Measurements from ENCODE around the gene GABARAPL2.
A peak's percentile ranks its signal among the peaks of the same experiment; 100 is the strongest.
"Not testable (repeated sequence)": the region's sequence is repeated elsewhere in the genome, so short reads cannot be mapped to it uniquely, and the experiment has no call there.

Gene GABARAPL2

DNA sequence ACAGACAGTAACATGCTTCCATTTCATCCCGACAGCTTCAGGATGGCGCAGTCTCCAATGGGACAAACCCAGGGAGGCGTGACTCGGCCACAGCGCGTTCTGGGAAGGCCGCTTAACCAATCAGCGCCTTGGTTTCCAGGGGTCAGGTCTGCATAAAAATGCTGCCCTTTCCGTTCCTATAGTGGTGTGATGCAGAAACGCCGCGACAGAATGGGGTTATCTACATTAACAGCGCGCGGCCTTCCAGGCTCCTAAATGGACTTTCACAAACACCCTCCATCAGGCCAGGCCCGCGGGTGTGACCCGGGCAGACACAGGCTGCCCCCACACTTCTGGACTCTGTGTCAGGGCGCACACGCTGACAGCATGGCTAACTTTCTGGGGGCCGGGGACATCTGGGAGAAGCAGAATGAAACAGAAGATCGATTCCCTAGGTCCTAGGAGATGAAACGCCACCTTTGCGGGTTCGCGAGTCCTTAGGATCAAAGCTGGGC, 10.9 kb upstream of the GABARAPL2 start:
- peak; percentile 93 for DNase-seq

DNA sequence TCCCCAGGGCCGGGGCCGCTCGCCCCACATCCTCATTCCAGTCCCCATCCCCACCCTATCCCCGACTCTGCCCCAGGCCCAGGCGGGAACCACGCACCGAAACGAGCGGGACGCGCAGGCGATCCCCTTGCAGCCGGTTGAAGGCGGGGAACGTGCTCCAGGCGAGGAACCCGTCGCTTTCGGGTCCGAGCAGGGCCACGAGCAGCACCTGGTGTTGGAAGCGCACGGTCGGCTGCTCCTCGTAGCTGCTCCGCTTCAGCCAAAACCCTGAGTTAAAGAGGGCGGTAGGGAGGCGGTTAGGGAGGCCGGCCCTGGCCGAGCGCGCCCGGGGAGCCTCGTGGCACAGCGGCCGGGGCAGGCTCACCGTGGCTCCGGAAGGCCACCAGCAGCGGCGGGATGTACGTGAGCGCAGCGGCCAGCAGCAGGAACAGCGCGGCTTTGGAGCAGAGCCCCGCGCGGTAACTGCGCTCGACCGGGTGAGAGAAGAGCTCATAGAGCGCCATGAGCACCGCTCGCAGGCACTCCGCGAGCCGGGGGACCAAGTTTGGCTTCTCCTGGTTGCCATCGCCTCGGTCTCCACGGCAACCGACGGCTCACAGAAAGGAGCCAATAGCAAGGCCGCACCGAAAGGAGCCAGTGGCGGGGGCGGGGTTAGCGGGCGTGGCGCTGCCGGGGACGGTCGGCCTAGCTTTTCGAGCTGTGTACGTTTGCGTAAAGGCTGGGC, 10.3 kb upstream of the GABARAPL2 start, which contains the start of gene TMEM231:
Gene TMEM231 (minus strand): TSS at position 546 of the 724 bp plus-strand sequence. CDS start 43 bp downstream, at position 503.
- peak; percentile 97 for DNase-seq

DNA sequence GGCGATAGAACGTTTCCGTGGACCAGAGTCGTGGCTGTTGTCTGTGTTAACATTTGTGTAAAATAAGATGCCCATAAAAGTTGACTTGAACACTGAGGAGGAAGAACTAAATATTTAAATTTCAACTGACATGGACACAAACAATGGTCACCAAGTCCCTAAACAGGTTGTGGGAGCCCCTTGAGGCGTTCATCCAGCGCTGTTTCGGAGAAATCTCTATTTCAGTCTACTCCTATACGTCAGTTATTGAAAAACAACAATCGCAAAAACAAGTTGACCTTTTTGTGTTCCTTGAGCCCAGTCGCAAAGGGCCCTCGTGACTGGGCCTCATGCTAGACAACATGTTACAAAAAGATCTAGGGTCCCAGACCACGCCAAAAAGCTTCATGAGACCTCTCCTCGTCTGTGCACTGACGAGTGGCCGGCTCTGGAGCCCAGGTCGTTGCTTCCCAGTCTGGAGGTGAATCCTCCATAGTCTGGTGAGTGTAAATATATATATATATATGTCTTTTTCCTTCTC, 9.7 kb upstream of the GABARAPL2 start:
- no peak for DNase-seq

DNA sequence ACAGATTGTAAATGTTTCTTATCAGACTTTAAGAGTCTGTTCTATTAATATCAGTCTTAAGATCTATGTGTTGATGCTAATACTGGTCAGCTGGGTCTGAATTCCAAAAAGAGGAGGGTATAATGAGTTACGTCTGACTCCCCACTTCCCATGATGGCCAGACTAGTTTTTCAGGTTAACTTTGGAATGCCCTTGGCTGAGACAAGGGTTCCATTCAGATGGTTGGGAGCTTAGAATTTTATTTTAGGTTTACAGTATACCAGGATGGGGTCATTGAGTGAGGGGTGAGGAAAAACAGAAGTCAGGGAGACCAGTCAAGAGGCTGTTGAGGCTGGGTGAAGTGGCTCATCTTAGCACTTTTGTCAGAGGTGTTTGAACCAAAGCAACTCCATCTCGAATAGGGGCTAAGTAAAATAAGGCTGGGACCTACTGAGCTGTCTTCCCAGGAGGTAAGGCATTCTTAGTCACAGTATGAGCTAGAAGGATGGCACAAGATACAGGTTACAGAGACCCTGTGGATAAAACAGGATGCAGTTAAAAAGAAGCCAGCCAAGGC, 7.3 kb upstream of the GABARAPL2 start:
- no peak for DNase-seq

DNA sequence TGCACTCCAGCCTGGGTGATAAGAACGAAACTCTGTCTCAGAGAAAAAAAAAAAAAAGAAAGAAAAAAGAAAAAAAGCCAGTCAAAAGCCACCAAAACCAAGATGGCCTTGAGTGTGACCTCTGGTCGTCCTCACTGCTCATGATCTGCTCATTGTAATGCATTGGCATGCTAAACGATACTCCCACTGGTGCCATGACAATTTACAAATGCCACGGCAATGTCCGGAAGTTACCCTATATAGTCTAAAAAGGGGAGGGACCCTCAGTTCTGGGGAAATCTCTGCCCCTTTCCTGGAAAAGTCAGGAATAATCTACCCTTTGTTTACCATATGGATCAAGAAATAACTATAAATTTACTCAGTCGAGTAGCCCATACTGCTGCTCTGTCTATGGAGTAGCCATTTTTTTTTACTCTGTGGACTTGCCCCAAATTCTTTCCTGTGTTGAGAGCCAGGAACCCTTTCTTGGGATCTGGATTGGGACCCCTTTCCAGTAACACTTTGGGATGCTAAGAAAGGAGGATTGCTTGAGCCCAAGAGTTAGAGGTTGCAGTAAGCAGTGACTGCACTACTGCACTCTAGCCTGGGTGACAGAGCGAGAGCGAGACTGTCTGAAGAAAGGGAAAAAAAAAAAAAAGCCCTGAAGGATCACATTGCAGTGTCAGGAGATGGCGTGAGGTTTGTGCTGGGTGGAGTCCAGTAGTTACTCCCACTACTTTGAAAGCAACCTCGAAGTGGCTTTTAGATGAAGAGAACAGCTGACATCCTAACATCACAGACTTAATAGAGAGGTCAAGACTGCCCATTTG, 6.4 kb upstream of the GABARAPL2 start:
- DNase-seq = peak; percentile 75

DNA sequence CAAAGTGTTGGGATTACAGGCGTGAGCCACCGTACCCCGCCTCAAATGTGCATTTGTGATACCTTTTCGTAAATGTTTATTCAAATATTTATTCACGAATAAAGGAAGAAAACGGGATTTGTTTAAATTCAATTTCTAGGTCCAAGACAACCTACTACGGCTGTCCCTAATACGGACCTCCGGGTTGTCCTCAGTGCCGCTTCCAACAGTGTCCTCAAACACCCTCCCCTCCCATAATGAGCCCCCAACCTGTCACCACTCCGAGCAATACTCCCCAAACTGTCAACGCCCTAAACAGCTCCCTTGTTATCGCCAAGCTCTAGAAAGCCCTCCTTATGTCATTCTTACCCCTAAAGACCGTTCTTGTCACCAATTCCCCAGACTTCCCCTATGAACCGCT, 539 bp upstream of the GABARAPL2 start:
- DNase-seq = no peak

DNA sequence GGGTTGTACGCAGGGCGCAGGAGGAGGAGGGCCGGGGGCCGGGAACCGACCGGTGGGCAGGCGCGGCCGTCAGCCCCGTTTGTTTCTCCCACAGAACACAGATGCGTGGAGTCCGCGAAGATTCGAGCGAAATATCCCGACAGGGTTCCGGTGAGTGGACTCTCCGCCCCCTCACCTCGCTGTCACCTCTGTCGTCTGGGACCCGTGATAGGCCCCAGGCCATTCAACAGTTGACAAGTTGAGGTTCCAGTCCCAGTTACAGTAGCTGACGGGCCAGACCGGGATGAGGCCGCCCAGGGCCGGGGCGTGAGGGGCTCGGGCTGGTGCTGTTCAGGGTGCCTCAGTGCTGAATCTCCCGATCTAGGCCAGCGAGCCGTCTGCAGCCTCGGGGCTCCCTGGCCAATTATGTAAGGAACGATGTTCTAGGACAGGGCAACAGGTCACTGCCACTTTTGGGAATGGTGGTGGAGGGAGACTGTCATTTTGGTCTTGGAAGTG, 628 bp downstream of the GABARAPL2 start:
- DNase-seq = peak; percentile 35

DNA sequence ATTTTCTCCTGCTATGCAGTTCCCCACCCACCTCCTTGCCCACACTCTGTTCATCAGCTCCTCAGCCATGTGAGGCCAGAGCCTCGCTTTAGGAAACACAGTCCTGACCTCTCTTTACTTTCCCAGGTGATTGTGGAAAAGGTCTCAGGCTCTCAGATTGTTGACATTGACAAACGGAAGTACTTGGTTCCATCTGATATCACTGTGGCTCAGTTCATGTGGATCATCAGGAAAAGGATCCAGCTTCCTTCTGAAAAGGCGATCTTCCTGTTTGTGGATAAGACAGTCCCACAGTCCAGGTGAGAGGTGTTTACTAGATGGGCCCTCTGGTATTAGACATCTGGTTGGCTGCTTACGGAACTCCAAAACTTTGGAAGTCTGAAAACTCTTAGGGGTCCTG, 1.7 kb downstream of the GABARAPL2 start:
- DNase-seq = no peak

DNA sequence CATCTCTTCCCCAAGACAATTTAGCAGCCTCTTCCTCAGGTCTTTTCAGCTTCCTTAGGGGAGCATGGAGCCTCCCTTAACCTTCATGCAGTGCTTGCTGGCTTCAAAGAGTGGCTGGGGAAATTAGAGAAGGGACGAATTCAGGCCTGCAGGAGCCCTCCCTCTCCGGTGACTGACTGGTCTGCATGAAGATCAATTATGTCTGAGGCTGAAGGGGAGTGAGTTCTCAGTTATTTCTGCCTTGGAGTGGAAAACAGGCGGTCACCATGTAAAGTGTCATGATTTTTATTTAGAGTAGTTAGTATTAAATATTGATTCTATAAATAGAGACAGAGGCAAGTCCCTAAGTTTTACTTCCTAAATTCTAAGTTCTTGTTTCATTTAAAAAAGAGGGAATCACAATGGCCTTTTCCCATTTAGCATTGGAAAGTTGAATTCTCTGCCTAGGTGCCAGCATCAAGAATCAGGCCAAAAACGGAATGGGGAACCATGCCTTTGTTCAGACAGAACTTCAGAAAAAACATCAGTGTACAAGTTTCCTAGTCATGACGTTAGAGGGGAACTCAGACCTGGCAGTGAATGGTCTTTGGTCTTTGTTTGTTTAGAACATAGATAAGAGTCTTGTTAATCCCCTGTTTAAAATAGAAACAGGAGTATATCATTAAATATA, 4.4 kb downstream of the GABARAPL2 start:
- no peak for DNase-seq

DNA sequence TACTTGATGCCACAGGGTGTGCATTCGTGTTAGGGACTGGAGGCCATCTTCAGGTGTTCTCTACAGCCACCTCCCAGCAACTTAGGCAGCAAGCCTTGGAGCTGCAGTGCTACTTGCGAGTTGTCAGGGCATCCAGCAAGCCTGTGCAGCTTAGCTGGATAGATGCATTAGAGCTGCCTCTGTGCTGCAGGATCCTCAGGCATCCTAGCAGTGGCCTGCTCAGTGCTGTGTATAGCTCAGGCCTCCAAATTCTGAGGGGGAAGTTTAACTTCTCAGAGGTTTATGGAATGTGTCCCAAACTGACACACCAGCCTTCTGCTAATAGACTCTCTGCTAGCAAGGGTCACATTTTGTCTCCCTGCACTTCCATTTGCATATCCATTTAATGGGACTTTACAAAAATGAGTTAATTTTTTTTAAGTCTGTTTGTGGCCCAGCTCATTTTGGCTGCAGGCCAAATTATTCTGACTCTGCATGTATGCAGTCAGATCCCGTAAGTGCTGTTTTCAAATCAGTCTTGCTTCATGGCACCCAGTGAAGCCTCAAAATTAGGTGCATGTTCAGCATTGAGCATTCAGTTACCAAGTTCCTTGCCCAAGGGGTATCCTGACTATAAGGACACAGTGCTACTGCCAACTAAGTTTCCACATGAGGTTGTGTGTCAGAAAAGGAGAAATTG, 6.8 kb downstream of the GABARAPL2 start:
- DNase-seq = no peak

DNA sequence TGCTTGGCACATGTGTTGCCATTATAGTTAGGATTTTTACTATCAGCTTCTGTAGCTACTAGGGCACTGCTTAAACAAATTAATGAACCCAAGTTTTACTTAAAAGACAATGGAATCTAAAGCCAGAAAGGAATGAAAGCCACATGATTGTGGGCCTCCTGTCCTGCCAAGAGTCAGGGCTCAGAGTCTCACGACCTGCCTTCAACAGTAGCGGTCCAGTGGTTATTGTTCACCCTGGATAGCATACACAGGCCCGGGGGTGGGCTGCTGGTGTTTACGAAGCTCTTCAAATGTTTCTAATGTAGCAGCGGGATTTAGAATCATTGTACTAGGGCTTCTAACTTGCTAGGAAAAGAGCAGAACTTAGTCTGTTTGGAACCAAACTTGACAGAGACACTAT, 7.8 kb downstream of the GABARAPL2 start:
- DNase-seq = no peak

DNA sequence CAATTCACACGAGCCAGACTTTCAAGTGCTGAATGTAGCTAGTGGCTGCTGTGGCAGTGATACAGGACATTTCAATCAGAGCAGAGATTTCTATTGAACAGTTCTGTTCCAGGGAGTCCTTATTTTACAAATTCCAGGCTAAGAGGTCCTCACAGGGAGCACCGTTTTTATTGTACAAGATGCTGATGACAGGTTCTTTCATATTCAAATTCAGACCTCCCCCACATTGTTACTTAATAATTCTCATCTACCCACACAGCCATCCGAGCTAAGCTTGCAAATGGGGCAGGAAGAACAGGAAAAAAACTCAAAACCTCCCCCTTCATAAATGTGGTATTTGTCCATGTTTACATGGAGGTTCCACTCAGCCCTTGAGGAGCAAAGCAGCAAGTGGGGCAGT, 9.8 kb downstream of the GABARAPL2 start:
- DNase-seq = no peak

DNA sequence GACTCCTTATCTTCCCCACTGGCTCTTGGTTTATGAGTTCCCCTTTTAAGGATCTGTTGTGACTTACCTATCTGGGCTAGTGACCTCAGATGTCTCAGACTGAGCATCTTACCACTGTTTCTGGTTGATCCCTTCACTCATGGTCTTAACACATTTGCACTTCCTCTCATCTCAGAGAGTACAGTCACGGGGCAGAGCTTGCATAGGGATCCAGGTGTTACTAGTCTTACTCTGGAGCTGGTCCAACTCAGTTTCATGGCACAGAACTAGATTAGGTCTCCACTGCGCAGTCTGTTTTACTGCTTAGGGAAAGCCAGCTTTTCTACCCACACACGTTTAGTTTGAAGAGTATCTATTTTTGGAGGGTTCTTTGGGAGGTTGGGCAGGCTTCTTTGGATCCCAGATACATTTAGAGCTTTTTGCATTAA, 10.2 kb downstream of the GABARAPL2 start:
- DNase-seq = peak; percentile 40

DNA sequence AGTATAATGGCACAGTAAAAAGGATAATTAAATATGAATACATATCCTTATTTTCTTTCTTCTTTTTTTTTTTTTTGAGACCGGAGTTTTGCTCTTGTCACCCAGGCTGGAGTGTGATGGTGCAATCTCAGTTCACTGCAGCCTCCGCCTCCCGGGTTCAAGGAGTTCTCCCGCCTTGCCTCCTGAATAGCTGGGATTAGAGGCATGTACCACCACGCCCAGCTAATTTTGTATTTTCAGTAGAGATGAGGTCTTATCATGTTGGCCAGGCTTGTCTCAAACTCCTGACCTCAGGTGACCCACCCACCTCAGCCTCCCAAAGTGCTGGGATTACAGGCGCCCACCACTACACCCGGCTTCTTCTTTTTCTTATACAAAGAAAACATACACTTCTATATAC, 12.0 kb downstream of the GABARAPL2 start:
- DNase-seq = no peak

DNA sequence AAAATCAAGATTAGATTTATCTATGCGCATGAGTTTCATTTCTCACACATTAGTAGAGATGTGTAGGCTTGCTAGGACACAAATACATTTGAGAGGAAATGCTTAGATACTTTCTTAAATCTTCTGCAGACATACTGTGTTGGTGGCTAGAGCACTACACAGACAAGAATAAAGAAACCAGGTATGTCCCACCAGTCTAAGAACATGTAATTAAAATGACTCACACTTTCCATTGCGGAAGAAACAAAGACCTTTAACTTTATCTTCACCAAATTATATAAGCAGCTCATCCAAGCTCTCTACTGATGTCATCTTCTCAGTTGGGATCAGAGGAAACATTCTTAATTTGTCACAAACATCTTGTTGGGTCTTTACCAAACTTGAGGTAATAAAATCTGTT, 12.5 kb downstream of the GABARAPL2 start:
- DNase-seq = no peak

DNA sequence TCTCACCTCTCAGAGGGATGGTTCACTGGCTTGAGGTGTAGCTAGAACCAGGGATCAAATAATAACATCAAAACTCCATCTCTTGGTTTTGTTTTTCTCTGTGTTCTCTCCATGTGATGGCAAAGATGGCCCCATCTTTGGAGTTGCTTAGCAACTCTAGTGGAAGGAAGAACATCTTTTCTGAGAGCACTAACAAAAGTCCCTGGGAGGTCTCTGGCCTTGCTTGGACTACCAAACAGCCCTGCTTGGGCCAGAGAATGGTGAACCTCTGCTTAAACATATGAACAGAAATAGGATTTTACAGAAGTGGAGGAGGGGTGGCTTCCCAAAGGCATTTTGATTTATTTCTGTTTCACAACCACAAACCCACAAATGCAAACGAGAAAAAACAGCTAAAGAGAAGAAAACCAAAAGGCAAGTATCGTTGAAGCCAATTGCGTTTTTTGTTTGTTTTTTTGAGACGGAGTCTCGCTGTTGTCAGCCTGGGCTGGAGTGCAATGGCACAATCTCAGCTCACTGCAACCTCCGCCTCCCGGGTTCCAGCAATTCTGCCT, 13.2 kb downstream of the GABARAPL2 start:
- no peak for DNase-seq

DNA sequence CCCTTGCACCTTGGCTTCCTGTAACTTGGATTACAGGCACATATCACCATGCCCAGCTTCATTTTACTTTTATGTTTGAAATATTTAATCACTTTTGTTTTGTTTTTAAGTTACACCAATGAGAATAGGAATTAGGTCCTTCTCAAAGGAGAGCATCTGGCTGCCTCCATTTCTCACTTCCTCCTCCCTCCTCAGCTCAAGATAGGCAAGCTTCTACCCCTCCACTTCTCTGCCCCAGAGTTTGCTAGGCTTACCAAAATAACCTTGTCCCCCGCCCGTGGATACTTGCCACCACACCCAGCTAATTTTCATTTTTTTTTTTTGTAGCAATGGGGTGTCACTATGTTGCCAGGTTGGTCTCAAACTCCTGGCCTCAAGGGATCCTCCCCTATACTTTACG, 17.9 kb downstream of the GABARAPL2 start:
- no peak for DNase-seq

DNA sequence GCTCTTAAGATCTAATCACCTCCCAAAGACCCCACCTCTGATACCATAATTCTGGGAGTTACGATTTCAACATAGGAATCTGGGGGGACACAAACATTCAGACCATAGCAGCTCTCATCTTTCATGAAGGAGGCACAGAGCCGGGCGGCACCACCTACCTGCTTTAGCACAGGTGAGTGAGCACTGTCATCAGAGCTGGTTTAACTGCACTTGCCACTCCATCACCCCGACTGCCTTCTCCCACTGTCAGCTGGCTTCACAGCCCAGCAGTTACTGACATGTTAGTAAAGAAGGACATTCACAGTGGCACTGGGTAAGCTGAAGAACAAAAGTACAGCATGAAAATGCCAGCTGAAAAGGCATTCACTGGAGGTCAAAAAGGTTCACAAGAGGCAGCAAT, 22.5 kb downstream of the GABARAPL2 start:
- DNase-seq = no peak

DNA sequence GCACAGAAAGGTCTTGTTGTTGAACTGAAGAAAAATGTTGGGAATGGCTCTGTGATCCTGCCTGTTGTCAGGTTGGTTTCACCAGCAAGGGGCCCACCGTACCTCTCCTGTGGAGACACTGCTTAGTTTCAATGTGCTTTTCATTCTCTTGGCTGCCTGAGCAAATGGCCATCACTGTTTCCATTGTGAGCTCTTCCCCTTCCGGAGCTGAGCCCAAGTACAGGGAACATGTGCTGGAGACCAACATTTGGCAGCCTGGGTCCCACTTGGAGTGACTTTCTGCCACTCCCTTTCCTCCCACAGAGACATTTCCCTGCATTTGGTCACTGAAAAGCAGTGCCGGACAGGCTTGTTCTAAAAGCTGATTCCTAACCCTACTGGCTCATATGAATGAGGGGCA, 23.1 kb downstream of the GABARAPL2 start:
- no peak for DNase-seq

DNA sequence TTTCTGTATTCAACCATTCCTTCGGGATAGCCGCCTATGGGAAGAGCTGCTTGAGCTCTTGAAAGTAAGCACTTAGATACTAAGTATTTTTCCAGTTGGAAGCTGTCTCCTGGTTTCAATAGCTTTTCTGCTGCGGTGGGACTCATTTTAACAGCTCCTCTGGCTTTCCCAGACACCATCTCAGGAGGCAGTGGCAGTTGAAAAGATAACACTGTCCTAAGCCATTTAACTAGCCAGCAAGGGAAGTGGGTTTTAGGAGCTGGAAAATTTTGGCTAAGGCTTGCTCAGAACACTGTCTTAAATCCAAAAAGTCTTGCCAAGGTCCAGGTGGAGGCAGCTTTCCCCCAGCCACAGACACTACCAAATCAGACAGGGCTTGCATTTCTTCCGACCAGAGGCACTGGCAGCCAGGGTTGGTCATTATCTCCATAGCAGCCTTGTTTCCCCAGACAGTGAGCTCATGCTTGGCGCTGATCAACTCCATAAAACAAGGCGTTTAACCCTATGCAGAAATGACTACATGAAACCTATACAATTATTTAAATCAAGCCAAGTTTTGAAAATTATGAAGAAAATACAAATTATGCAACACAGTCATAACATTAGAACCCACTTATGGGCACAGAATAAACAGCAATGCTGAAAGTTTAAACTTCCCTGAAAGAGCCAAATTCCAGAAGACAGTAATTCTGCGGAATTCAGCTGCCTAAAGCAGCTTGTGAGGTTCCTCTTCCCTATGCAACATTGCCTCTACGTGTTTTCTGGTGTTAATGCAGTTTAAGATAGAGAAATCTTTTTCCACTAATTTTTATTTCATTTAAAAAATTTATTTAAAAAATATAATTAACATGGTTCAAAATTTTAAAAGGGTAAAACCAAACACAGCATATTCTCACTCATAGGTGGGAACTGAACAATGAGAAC, 25.0 kb downstream of the GABARAPL2 start:
- peak; percentile 67 for DNase-seq

DNA sequence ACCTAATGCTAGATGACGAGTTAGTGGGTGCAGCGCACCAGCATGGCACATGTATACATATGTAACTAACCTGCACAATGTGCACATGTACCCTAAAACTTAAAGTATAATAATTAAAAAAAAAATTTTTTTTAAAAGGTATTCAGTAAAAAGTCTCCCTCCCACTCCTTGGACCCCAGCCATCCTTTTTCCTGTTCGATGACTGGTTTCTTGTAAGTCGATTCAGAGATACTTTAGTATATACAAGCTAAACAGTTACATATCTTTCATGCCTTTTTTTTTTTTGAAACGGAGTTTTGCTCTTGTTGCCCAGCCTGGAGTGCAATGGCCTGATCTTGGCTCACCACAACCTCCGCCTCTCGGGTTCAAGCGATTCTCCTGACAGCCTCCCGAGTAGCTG, 25.7 kb downstream of the GABARAPL2 start:
- DNase-seq = not testable (repeated sequence)
